ENCODE results near the gene C10orf143. TPM values are rescaled to one million over a fixed set of nuclear protein-coding genes. Genes with fewer than 3 reads are reported as not detected.

The C10orf143 gene
- total and polyA plus RNA-seq, 2 of the 8 experiments (the other 6 are each of a cell fraction or from before 2014, with no cell fraction given) = 1.6 to 2.0 TPM

DNA sequence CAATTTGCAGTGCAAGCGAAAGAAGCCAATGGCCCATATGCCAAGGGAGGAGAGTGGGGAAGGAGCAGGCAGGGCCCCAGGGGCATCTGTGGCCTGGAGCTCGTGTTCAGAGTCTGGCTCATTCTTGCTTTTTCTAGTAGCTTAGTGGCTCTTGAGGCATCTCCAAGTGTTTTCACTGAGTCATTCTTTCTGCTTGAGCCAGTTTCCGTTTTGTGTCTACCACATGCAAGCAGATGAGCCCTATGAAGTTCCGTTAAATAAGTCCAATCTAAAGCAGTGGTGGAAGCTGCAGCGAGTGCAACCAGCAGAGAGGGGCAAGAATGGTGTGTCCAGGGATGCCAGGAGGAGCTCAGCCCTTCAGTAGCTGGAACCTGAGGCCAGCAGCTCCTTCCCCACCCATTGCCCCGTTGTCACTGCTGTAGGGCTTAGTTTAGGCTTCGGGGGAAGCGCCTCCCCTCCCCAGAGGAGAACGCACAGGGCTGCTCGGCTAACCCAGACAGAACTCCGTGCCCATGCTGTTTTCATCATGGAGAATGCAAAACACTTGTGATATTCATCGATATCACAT, 89.2 kb downstream of the C10orf143 start (continued):
- TF ChIP-seq, protein P1, sequence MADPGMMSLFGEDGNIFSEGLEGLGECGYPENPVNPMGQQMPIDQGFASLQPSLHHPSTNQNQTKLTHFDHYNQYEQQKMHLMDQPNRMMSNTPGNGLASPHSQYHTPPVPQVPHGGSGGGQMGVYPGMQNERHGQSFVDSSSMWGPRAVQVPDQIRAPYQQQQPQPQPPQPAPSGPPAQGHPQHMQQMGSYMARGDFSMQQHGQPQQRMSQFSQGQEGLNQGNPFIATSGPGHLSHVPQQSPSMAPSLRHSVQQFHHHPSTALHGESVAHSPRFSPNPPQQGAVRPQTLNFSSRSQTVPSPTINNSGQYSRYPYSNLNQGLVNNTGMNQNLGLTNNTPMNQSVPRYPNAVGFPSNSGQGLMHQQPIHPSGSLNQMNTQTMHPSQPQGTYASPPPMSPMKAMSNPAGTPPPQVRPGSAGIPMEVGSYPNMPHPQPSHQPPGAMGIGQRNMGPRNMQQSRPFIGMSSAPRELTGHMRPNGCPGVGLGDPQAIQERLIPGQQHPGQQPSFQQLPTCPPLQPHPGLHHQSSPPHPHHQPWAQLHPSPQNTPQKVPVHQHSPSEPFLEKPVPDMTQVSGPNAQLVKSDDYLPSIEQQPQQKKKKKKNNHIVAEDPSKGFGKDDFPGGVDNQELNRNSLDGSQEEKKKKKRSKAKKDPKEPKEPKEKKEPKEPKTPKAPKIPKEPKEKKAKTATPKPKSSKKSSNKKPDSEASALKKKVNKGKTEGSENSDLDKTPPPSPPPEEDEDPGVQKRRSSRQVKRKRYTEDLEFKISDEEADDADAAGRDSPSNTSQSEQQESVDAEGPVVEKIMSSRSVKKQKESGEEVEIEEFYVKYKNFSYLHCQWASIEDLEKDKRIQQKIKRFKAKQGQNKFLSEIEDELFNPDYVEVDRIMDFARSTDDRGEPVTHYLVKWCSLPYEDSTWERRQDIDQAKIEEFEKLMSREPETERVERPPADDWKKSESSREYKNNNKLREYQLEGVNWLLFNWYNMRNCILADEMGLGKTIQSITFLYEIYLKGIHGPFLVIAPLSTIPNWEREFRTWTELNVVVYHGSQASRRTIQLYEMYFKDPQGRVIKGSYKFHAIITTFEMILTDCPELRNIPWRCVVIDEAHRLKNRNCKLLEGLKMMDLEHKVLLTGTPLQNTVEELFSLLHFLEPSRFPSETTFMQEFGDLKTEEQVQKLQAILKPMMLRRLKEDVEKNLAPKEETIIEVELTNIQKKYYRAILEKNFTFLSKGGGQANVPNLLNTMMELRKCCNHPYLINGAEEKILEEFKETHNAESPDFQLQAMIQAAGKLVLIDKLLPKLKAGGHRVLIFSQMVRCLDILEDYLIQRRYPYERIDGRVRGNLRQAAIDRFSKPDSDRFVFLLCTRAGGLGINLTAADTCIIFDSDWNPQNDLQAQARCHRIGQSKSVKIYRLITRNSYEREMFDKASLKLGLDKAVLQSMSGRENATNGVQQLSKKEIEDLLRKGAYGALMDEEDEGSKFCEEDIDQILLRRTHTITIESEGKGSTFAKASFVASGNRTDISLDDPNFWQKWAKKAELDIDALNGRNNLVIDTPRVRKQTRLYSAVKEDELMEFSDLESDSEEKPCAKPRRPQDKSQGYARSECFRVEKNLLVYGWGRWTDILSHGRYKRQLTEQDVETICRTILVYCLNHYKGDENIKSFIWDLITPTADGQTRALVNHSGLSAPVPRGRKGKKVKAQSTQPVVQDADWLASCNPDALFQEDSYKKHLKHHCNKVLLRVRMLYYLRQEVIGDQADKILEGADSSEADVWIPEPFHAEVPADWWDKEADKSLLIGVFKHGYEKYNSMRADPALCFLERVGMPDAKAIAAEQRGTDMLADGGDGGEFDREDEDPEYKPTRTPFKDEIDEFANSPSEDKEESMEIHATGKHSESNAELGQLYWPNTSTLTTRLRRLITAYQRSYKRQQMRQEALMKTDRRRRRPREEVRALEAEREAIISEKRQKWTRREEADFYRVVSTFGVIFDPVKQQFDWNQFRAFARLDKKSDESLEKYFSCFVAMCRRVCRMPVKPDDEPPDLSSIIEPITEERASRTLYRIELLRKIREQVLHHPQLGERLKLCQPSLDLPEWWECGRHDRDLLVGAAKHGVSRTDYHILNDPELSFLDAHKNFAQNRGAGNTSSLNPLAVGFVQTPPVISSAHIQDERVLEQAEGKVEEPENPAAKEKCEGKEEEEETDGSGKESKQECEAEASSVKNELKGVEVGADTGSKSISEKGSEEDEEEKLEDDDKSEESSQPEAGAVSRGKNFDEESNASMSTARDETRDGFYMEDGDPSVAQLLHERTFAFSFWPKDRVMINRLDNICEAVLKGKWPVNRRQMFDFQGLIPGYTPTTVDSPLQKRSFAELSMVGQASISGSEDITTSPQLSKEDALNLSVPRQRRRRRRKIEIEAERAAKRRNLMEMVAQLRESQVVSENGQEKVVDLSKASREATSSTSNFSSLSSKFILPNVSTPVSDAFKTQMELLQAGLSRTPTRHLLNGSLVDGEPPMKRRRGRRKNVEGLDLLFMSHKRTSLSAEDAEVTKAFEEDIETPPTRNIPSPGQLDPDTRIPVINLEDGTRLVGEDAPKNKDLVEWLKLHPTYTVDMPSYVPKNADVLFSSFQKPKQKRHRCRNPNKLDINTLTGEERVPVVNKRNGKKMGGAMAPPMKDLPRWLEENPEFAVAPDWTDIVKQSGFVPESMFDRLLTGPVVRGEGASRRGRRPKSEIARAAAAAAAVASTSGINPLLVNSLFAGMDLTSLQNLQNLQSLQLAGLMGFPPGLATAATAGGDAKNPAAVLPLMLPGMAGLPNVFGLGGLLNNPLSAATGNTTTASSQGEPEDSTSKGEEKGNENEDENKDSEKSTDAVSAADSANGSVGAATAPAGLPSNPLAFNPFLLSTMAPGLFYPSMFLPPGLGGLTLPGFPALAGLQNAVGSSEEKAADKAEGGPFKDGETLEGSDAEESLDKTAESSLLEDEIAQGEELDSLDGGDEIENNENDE (IDR thresholded peaks at IDR 0.05; ENCODE audit: insufficient replicate concordance, low read length) = no peak
- no peak for TF ChIP-seq RXRA (IDR thresholded peaks at IDR 0.05; ENCODE audit: insufficient read depth, low read depth, low read length)
- TF ChIP-seq HDAC6 (IDR thresholded peaks at IDR 0.05; ENCODE audit: low read depth, low read length) = no peak

Data from H1 (cell line).